ENCODE results near the gene HEY2. TPM values are rescaled to one million over a fixed set of nuclear protein-coding genes. Genes with fewer than 3 reads are reported as not detected.

HEY2 gene
- total RNA-seq, 1 donor from 2014 or later: 9.6 TPM

GRCh38 chr6:125711013-125711675 is 38.3 kb upstream of the HEY2 start:
- H3K9me3 Mint-ChIP-seq: peaks cover 34% of the 10 kb centered on the region
- peaks cover 23% of the 10 kb centered on the region for H3K27me3 Mint-ChIP-seq (ENCODE audit: low read depth)
- peaks cover 8% of the 10 kb centered on the region for H3K36me3 Mint-ChIP-seq
- no peak overlapping the region for H3K27ac Mint-ChIP-seq
- no peak for TF ChIP-seq CTCF (IDR thresholded peaks at IDR 0.05; ENCODE audit: unreplicated experiment)
- no peak for DNase-seq (ENCODE audit: low spot score in 2 of 2, unreplicated experiment in 2 of 2)
- H3K4me3 Mint-ChIP-seq: no peak overlapping the region
- peaks cover 3% of the 10 kb centered on the region for H3K4me1 Mint-ChIP-seq

- H3K9me3 Mint-ChIP-seq: peaks cover 31% of the 10 kb centered on the region
- no peak overlapping the region for H3K4me3 Mint-ChIP-seq
- peaks cover 3% of the 10 kb centered on the region for H3K4me1 Mint-ChIP-seq
- peaks cover 8% of the 10 kb centered on the region for H3K36me3 Mint-ChIP-seq
- no peak for TF ChIP-seq CTCF (IDR thresholded peaks at IDR 0.05; ENCODE audit: unreplicated experiment)
- H3K27ac Mint-ChIP-seq: no peak overlapping the region
- no peak for DNase-seq (ENCODE audit: low spot score in 2 of 2, unreplicated experiment in 2 of 2)
- H3K27me3 Mint-ChIP-seq (ENCODE audit: low read depth): no peaks in the 10 kb centered on the region
Observed at GRCh38 chr6:125714441-125715090, 34.9 kb upstream of the HEY2 start.

GRCh38 chr6:125717120-125717731 is 32.2 kb upstream of the HEY2 start:
- Mint-ChIP-seq H3K36me3 (no peaks in the 10 kb centered on the region), H3K4me1 (peaks cover 3% of the 10 kb centered on the region), H3K9me3 (peaks cover 13% of the 10 kb centered on the region), H3K4me3 (no peak overlapping the region), H3K27me3 (ENCODE audit: low read depth) (no peaks in the 10 kb centered on the region), H3K27ac (no peak overlapping the region)
- DNase-seq (ENCODE audit: low spot score in 2 of 2, unreplicated experiment in 2 of 2): no peak
- TF ChIP-seq CTCF (IDR thresholded peaks at IDR 0.05; ENCODE audit: unreplicated experiment): no peak

- TF ChIP-seq CTCF (IDR thresholded peaks at IDR 0.05; ENCODE audit: unreplicated experiment): no peak
- DNase-seq (ENCODE audit: low spot score in 2 of 2, unreplicated experiment in 2 of 2): no peak
- Mint-ChIP-seq H3K4me1 (peaks cover 3% of the 10 kb centered on the region), H3K27me3 (ENCODE audit: low read depth) (no peaks in the 10 kb centered on the region), H3K9me3 (peaks cover 17% of the 10 kb centered on the region), H3K36me3 (no peaks in the 10 kb centered on the region), H3K4me3 (no peak overlapping the region), H3K27ac (no peak overlapping the region)
Observed at GRCh38 chr6:125718109-125718508, 31.3 kb upstream of the HEY2 start.

GRCh38 chr6:125722886-125723285 is 26.5 kb upstream of the HEY2 start:
- no peak for DNase-seq (ENCODE audit: low spot score in 2 of 2, unreplicated experiment in 2 of 2)
- Mint-ChIP-seq H3K4me1 (no peaks in the 10 kb centered on the region), H3K4me3 (no peak overlapping the region), H3K36me3 (no peaks in the 10 kb centered on the region), H3K27me3 (ENCODE audit: low read depth) (no peaks in the 10 kb centered on the region), H3K9me3 (peaks cover 14% of the 10 kb centered on the region), H3K27ac (no peak overlapping the region)
- no peak for TF ChIP-seq CTCF (IDR thresholded peaks at IDR 0.05; ENCODE audit: unreplicated experiment)
